Gastrocnemius medialis (tissue), 4 donors: ENCODE data around the gene DSCAML1. TPM values are rescaled to one million over a fixed set of nuclear protein-coding genes. Genes with fewer than 3 reads are reported as not detected.

Source experiments
- ATAC-seq, 2 donors: fragments of 150-250 bp; one replicate each; pipeline ENCODE4 v1.9.1; 2016
- DNase-seq, 2 donors: peaks; one replicate each; pipeline ENCODE4 v3.0.0-alpha.2; 2019
- H3K27ac ChIP-seq, 4 donors: fragments of 200-600 bp; sonication (generic); 1 replicate in 1 of 4; 2 replicates in 3 of 4; pipeline ENCODE4 v1.5.1; 2016 to 2018; ENCODE audit warnings: mild to moderate bottlenecking in 2 of 4, moderate library complexity in 1 of 4
- H3K27me3 ChIP-seq, 3 donors: fragments of 200-600 bp; sonication (generic) in 2 of 3; 1 replicate in 1 of 3; 2 replicates in 2 of 3; pipeline versions ENCODE4 v1.5.1 to v1.6.0; 2016 to 2019; ENCODE audit warnings: mild to moderate bottlenecking in 1 of 3, moderate library complexity in 1 of 3
- H3K36me3 ChIP-seq, 2 donors: fragments of 200-600 bp; sonication (generic) in 1 of 2; one replicate each; pipeline ENCODE4 v1.5.1; 2017 to 2018
- H3K4me1 ChIP-seq, 2 donors: fragments of 200-600 bp; sonication (generic) in 1 of 2; one replicate each; pipeline ENCODE4 v1.5.1; 2016 to 2017; ENCODE audit warnings: mild to moderate bottlenecking in 2 of 2
- H3K4me3 ChIP-seq, 4 donors: fragments of 200-600 bp; sonication (generic) in 3 of 4; 1 replicate in 1 of 4; 2 replicates in 3 of 4; pipeline ENCODE4 v1.5.1; 2016 to 2019; ENCODE audit warnings: mild to moderate bottlenecking in 2 of 4
- H3K9me3 ChIP-seq, 3 donors: fragments of 200-600 bp; sonication (generic) in 2 of 3; 1 replicate in 1 of 3; 2 replicates in 2 of 3; pipeline ENCODE4 v1.5.1; 2016 to 2019
- CTCF ChIP-seq, 5 experiments: fragments of 450-650 bp in 3 of 5; fragments of 200-600 bp in 2 of 5; sonication (generic) in 2 of 5; IDR thresholded peaks in 4 of 5; conservative IDR thresholded peaks in 1 of 5; 1 replicate in 4 of 5; 2 replicates in 1 of 5; pipeline ENCODE4 v1.5.1; 2016 to 2019; ENCODE audit warnings: antibody characterized with exemption in 5 of 5, mild to moderate bottlenecking in 3 of 5, moderate library complexity in 3 of 5
- POLR2A ChIP-seq, 2 donors: fragments of 450-650 bp; IDR thresholded peaks; one replicate each; pipeline ENCODE4 v1.6.1; 2017; ENCODE audit warnings: antibody characterized with exemption in 2 of 2, mild to moderate bottlenecking in 2 of 2, moderate library complexity in 2 of 2
- in situ Hi-C, 4 donors: fragments of 200-750 bp; cut with MboI; loops; one replicate each; pipeline versions ENCODE4 v1.15.0 to v1.8.0; 2017; ENCODE audit warnings: low sequenced_read_pairs in 4 of 4
- intact Hi-C: fragments of 100-400 bp; cut with DNase I; formaldehyde crosslinking; loops from one replicate; pipeline ENCODE4 v1.15.1; 2023; ENCODE audit warnings: low total_unique reads
- total RNA-seq, 4 donors: library from RNA; depleted of rRNA; stranded (reverse); fragments of >200 nt; gene quantifications; one replicate each; pipeline versions ENCODE4 v1.1.0 to v1.2.3, GENCODE V29; 2016

Gene DSCAML1
- total RNA-seq, 4 donors from 2014 or later, result 0.05 to 0.15 (median 0.07) TPM

- ATAC-seq (no peak), DNase-seq (no peak)
- Histone ChIP-seq H3K27me3 (no peaks in the 10 kb centered on the region), H3K27ac (no peak overlapping the region), H3K4me1 (no peaks in the 10 kb centered on the region), H3K9me3 (no peaks in the 10 kb centered on the region), H3K36me3 (no peaks in the 10 kb centered on the region), H3K4me3 (no peak overlapping the region)
- intact Hi-C loops, result no loop called here
- in situ Hi-C loops, result no loop called here
- TF ChIP-seq CTCF (IDR thresholded peaks at IDR 0.05 in 4 of 5, conservative IDR thresholded peaks at IDR 0.05 in 1 of 5) (no peak), POLR2A (IDR thresholded peaks at IDR 0.05) (no peak)
Measured at GRCh38 chr11:117638911-117639543, 158.0 kb downstream of the DSCAML1 start.

- DNase-seq (no peak), ATAC-seq (no peak)
- H3K9me3 ChIP-seq, result no peaks in the 10 kb centered on the region
- H3K36me3 ChIP-seq, result no peaks in the 10 kb centered on the region
- no peak overlapping the region for H3K4me3 ChIP-seq
- no peaks in the 10 kb centered on the region for H3K27me3 ChIP-seq
- H3K4me1 ChIP-seq, result no peaks in the 10 kb centered on the region
- TF ChIP-seq POLR2A (IDR thresholded peaks at IDR 0.05), result no peak
- no peak for TF ChIP-seq CTCF (IDR thresholded peaks at IDR 0.05 in 4 of 5, conservative IDR thresholded peaks at IDR 0.05 in 1 of 5)
- in situ Hi-C loops, result no loop called here
- no peak overlapping the region for H3K27ac ChIP-seq
- intact Hi-C loops, result no loop called here
Measured at GRCh38 chr11:117634756-117635603, 162.0 kb downstream of the DSCAML1 start.

GRCh38 chr11:117633976-117634755 is 162.8 kb downstream of the DSCAML1 start:
- ATAC-seq (no peak), DNase-seq (no peak)
- Histone ChIP-seq H3K4me3 (no peak overlapping the region), H3K9me3 (no peaks in the 10 kb centered on the region), H3K27ac (no peak overlapping the region), H3K4me1 (no peaks in the 10 kb centered on the region), H3K27me3 (no peaks in the 10 kb centered on the region), H3K36me3 (no peaks in the 10 kb centered on the region)
- no peak for TF ChIP-seq POLR2A (IDR thresholded peaks at IDR 0.05)
- TF ChIP-seq CTCF (IDR thresholded peaks at IDR 0.05 in 4 of 5, conservative IDR thresholded peaks at IDR 0.05 in 1 of 5), result no peak
- intact Hi-C loops (no loop called here), in situ Hi-C loops (no loop called here)

GRCh38 chr11:117633186-117633754 is 163.7 kb downstream of the DSCAML1 start:
- intact Hi-C loops, result no loop called here
- H3K4me1 ChIP-seq, result no peaks in the 10 kb centered on the region
- H3K9me3 ChIP-seq, result no peaks in the 10 kb centered on the region
- H3K36me3 ChIP-seq, result no peaks in the 10 kb centered on the region
- DNase-seq (no peak), ATAC-seq (no peak)
- TF ChIP-seq POLR2A (IDR thresholded peaks at IDR 0.05), result no peak
- TF ChIP-seq CTCF (IDR thresholded peaks at IDR 0.05 in 4 of 5, conservative IDR thresholded peaks at IDR 0.05 in 1 of 5), result no peak
- no peak overlapping the region for H3K4me3 ChIP-seq
- H3K27ac ChIP-seq, result no peak overlapping the region
- no peaks in the 10 kb centered on the region for H3K27me3 ChIP-seq
- in situ Hi-C loops, result no loop called here
